ENCODE data around the gene PRTN3.

DNA sequence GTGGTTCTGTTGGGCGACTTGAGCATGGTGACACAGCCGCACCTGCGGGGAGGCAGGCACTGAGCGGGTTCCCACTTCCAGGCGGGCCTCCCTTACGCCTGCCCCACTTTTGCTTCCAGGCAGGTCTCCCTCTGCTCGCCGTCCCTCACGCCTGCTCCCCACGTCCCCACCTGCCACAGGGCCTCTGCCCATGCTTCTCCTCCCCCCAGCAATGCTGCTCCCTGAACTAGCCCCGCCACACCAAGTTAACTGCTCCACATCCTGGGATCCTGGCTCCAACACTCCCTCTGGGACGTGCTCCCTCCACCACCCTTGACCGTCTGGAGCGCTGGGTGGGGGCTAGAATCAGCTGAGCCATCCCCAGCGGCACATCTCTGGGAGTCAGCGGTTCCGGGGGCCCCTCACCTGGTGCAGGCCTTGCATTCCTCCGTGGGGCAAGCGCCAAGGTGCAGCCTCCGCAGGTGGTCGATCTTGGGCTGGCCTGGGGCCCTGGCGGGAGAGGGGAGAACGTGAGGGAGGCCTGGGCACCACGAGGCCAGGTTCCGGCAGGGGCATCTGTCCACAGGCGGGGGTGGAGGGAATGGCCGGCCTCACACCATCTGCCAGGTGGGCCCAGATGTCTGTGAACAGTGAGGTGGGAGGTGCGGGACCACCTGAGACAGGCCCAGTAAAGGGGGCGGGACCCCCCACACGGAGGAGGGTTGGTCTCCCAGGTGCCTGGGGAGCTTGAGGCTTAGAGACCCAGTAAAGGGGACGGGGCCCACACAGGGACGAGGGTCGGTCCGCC is 27.9 kb downstream of the PRTN3 start:
- TF ChIP-seq RXRA (IDR thresholded peaks at IDR 0.05) (no peak), CTCF (IDR thresholded peaks at IDR 0.05; ENCODE audit: low read depth, low read length, missing input control) (no peak)

All from liver (tissue), 3 donors.